ENCODE results near the gene WDR38.

- TF ChIP-seq, protein P1, sequence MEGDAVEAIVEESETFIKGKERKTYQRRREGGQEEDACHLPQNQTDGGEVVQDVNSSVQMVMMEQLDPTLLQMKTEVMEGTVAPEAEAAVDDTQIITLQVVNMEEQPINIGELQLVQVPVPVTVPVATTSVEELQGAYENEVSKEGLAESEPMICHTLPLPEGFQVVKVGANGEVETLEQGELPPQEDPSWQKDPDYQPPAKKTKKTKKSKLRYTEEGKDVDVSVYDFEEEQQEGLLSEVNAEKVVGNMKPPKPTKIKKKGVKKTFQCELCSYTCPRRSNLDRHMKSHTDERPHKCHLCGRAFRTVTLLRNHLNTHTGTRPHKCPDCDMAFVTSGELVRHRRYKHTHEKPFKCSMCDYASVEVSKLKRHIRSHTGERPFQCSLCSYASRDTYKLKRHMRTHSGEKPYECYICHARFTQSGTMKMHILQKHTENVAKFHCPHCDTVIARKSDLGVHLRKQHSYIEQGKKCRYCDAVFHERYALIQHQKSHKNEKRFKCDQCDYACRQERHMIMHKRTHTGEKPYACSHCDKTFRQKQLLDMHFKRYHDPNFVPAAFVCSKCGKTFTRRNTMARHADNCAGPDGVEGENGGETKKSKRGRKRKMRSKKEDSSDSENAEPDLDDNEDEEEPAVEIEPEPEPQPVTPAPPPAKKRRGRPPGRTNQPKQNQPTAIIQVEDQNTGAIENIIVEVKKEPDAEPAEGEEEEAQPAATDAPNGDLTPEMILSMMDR (IDR thresholded peaks at IDR 0.05), result no peak
- TF ChIP-seq POLR2A (IDR thresholded peaks at IDR 0.05) (no peak), EP300 (IDR thresholded peaks at IDR 0.05) (no peak)
These were observed 25.3 kb downstream of the WDR38 start for GRCh38 chr9:124878518-124878917.
